Keratinocyte (primary cell): Measurements from ENCODE around the gene TRDN. TPM values are rescaled to one million over a fixed set of nuclear protein-coding genes. Genes with fewer than 3 reads are reported as not detected.

Experiments
- DNase-seq: peaks from one replicate; pipeline ENCODE4 v3.0.0-alpha.2; 2011; ENCODE audit warnings: low read depth, missing footprints, low spot score
- FAIRE-seq: peaks from 2 replicates; lab custom pipeline; 2011; peaks lifted over from hg19 to GRCh38; lab: Jason Lieb, UNC
- H2AFZ ChIP-seq: 2 replicates; pipeline ENCODE4 v1.6.0; 2012; ENCODE audit warnings: low read length, control low read depth, inconsistent platforms; ENCODE audit not compliant: control insufficient read depth
- H3K27ac ChIP-seq: 2 replicates; pipeline ENCODE4 v1.5.1; 2011; ENCODE audit warnings: low read length; ENCODE audit not compliant: control insufficient read depth, insufficient read depth
- H3K27me3 ChIP-seq: 3 replicates; pipeline ENCODE4 v1.6.0; 2011; ENCODE audit warnings: low read length; ENCODE audit not compliant: control insufficient read depth, insufficient read depth; ENCODE audit errors: extremely low read depth
- H3K36me3 ChIP-seq, 2 experiments: 2 replicates in 1 of 2; 3 replicates in 1 of 2; pipeline ENCODE4 v1.5.1; 2011; ENCODE audit warnings: low read length in 2 of 2, mild to moderate bottlenecking in 1 of 2; ENCODE audit not compliant: control insufficient read depth in 2 of 2, insufficient read depth in 2 of 2; ENCODE audit errors: extremely low read depth in 1 of 2
- H3K4me1 ChIP-seq: 3 replicates; pipeline ENCODE4 v1.5.1; 2011; ENCODE audit warnings: low read length; ENCODE audit not compliant: control insufficient read depth, insufficient read depth; ENCODE audit errors: extremely low read depth
- H3K4me2 ChIP-seq: 3 replicates; pipeline ENCODE4 v1.6.0; 2011; ENCODE audit warnings: low read depth, low read length; ENCODE audit not compliant: control insufficient read depth, insufficient read depth; ENCODE audit errors: extremely low read depth
- H3K4me3 ChIP-seq, 3 experiments: fragments of 200-600 bp in 1 of 3; sonication (generic) in 1 of 3; 2 replicates in 2 of 3; 3 replicates in 1 of 3; pipeline ENCODE4 v1.5.1; 2011 to 2016; ENCODE audit warnings: low read length in 3 of 3, mild to moderate bottlenecking in 3 of 3, control low read depth in 2 of 3, inconsistent platforms in 1 of 3, low read depth in 1 of 3, mixed read lengths in 1 of 3, mixed run types in 1 of 3, moderate library complexity in 1 of 3; ENCODE audit not compliant: control insufficient read depth in 2 of 3, insufficient read depth in 2 of 3; ENCODE audit errors: extremely low read depth in 1 of 3
- H3K79me2 ChIP-seq: 2 replicates; pipeline ENCODE4 v1.6.0; 2012; ENCODE audit warnings: low read length; ENCODE audit not compliant: control insufficient read depth, insufficient read depth
- H3K9ac ChIP-seq: 3 replicates; pipeline ENCODE4 v1.6.0; 2011; ENCODE audit warnings: low read length; ENCODE audit not compliant: control insufficient read depth, insufficient read depth; ENCODE audit errors: extremely low read depth
- H3K9me1 ChIP-seq: 3 replicates; pipeline ENCODE4 v1.6.0; 2011; ENCODE audit warnings: low read length; ENCODE audit not compliant: control insufficient read depth, insufficient read depth; ENCODE audit errors: extremely low read depth
- H3K9me3 ChIP-seq: 2 replicates; pipeline ENCODE4 v1.5.1; 2012; ENCODE audit warnings: low read depth, low read length; ENCODE audit not compliant: control insufficient read depth
- H4K20me1 ChIP-seq: 3 replicates; pipeline ENCODE4 v1.6.0; 2011; ENCODE audit warnings: low read length; ENCODE audit not compliant: control insufficient read depth, insufficient read depth; ENCODE audit errors: extremely low read depth
- EZH2 ChIP-seq: IDR thresholded peaks from one replicate; pipeline ENCODE4 v1.6.1; 2012; ENCODE audit warnings: inconsistent platforms, mild to moderate bottlenecking, low read length, moderate library complexity
- dilution Hi-C: fragments of 300-500 bp; cut with MboI; formaldehyde crosslinking; loops from one replicate; pipeline ENCODE4 v1.7.0; 2020; ENCODE audit warnings: low sequenced_read_pairs; ENCODE audit not compliant: extremely low pct_ligation_motif_present
- polyA plus RNA-seq, 5 experiments: library from polyadenylated mRNA; depleted of rRNA in 3 of 5; stranded (reverse) in 3 of 5; stranded (forward) in 1 of 5; unstranded in 1 of 5; fragments of >200 nt; gene quantifications; 1 replicate in 1 of 5; 2 replicates in 3 of 5; 3 replicates in 1 of 5; pipeline versions ENCODE4 v1.2.1 to v1.2.3, GENCODE V29; 2011 to 2012; ENCODE audit warnings: missing spikeins in 2 of 5, low read depth in 1 of 5, low replicate concordance in 1 of 5
- TF ChIP-seq, protein P1 (sequence below), 3 experiments: IDR thresholded peaks in 1 of 3; conservative IDR thresholded peaks in 1 of 3; optimal IDR thresholded peaks in 1 of 3; 2 replicates in 2 of 3; 3 replicates in 1 of 3; pipeline versions ENCODE3 to v1.5.1; 2011; ENCODE audit warnings: low read length in 3 of 3, mild to moderate bottlenecking in 3 of 3, moderate library complexity in 2 of 3, control low read depth in 1 of 3, inconsistent platforms in 1 of 3; ENCODE audit not compliant: insufficient read depth in 2 of 3; ENCODE audit errors: extremely low read depth in 1 of 3

The TRDN gene
- polyA plus RNA-seq, 1 donor (not counting 4 experiments of a cell fraction or from before 2014, with no cell fraction given), result not detected

DNA sequence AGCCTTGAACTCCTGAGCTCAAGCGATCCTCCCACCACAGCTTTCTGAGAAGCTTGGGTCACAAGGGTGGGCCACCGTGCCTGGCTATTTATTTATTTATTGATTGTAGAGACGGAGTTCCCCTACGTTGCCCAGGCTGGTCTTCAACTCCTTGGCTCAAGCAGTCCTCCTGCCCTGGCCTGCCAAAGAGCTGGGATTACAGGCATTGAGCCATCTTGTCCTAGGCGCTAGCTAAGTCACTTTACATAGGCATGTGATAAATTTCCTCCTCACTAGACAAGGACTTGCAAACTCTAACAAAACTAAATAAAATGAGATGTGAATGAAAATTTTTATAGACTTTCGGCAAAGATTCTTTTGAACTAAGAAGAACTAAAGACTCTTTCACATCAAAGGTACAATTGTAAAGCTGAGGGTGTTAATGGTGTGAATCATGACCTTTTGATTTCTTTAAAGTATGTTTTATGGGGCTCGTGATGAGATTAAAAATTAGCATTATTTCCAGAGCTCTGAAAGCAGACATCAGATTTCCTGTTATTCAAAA is 428.7 kb downstream of the TRDN start:
- Histone ChIP-seq H3K27me3 (no peaks in the 10 kb centered on the region), H3K9me1 (no peaks in the 10 kb centered on the region), H4K20me1 (no peaks in the 10 kb centered on the region), H2AFZ (no peak overlapping the region), H3K9ac (no peak overlapping the region), H3K4me1 (no peaks in the 10 kb centered on the region), H3K36me3 (no peaks in the 10 kb centered on the region), H3K27ac (no peak overlapping the region), H3K79me2 (no peaks in the 10 kb centered on the region), H3K9me3 (no peaks in the 10 kb centered on the region), H3K4me3 (no peak overlapping the region), H3K4me2 (no peak overlapping the region)
- no peak for DNase-seq
- TF ChIP-seq EZH2, result no peak
- TF ChIP-seq, protein P1, sequence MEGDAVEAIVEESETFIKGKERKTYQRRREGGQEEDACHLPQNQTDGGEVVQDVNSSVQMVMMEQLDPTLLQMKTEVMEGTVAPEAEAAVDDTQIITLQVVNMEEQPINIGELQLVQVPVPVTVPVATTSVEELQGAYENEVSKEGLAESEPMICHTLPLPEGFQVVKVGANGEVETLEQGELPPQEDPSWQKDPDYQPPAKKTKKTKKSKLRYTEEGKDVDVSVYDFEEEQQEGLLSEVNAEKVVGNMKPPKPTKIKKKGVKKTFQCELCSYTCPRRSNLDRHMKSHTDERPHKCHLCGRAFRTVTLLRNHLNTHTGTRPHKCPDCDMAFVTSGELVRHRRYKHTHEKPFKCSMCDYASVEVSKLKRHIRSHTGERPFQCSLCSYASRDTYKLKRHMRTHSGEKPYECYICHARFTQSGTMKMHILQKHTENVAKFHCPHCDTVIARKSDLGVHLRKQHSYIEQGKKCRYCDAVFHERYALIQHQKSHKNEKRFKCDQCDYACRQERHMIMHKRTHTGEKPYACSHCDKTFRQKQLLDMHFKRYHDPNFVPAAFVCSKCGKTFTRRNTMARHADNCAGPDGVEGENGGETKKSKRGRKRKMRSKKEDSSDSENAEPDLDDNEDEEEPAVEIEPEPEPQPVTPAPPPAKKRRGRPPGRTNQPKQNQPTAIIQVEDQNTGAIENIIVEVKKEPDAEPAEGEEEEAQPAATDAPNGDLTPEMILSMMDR (optimal IDR thresholded peaks at IDR 0.05 in 1 of 3, IDR thresholded peaks at IDR 0.05 in 1 of 3, conservative IDR thresholded peaks at IDR 0.05 in 1 of 3; ENCODE audit: extremely low read depth in 1 of 3, insufficient read depth in 2 of 3, low read length in 3 of 3), result no peak
- FAIRE-seq, result no peak
- dilution Hi-C loops, result no loop called here

DNA sequence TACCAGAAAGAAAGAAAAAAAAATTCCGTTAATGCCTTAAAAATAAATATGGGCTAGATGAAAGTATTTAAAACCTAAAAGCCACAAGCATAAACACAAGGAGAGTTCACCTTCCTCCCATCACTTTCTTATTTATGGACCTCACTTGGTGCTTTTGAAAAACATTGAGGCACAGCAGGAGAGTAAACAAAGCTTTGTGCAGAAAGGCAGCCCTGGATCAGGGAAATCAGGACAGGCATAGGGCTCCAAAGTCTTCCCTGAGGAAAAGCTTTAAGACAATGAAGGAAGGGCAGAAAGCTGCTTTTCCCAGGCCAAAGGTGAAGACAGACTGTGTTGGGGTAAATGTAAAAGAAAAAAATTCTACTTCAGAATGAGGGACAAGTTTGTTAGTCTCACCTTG is 432.8 kb downstream of the TRDN start:
- Histone ChIP-seq H4K20me1 (no peaks in the 10 kb centered on the region), H3K4me3 (no peak overlapping the region), H3K9ac (no peak overlapping the region), H3K9me3 (no peaks in the 10 kb centered on the region), H3K36me3 (no peaks in the 10 kb centered on the region), H2AFZ (no peak overlapping the region), H3K4me2 (no peak overlapping the region), H3K4me1 (no peaks in the 10 kb centered on the region), H3K27me3 (no peaks in the 10 kb centered on the region), H3K9me1 (no peaks in the 10 kb centered on the region), H3K27ac (no peak overlapping the region), H3K79me2 (no peaks in the 10 kb centered on the region)
- no peak for TF ChIP-seq EZH2
- TF ChIP-seq, protein P1 (optimal IDR thresholded peaks at IDR 0.05 in 1 of 3, IDR thresholded peaks at IDR 0.05 in 1 of 3, conservative IDR thresholded peaks at IDR 0.05 in 1 of 3; ENCODE audit: extremely low read depth in 1 of 3, insufficient read depth in 2 of 3, low read length in 3 of 3), result no peak
- no peak for FAIRE-seq
- DNase-seq, result no peak
- dilution Hi-C loops, result no loop called here
